Measurements from ENCODE around the gene NPAS3.

DNA sequence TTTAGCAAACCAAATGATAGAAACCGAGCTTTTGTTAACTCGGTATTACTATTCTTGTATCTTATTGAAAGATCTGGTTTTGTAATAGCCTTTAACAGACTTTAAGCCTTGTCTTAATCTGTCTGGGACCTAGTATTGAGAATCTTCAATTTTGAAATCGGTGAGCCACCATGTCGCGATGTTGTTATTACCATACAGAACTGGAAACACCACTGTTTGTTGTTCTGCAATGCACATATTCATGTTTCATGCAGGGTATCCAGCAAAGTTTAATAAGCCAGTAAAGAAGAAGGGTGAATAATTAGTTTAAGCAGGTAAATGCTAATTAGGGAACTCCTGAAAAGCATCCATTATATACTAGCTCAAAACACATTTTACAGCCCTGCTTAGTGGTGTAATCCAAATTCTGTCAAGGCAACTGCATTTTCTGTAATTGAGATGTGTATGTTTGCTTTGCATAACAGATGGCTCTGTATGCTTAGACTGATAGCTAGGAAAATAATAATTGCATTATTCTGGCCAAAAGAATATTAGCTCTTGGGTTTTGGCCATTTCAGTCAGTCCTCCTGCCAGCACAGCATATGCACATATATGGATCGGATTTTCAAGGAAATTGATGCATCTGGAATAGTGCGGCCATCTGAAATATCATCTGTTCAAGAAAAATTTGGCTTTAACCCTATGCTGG lies 623.0 kb downstream of the NPAS3 start:
- TF ChIP-seq, protein P1, sequence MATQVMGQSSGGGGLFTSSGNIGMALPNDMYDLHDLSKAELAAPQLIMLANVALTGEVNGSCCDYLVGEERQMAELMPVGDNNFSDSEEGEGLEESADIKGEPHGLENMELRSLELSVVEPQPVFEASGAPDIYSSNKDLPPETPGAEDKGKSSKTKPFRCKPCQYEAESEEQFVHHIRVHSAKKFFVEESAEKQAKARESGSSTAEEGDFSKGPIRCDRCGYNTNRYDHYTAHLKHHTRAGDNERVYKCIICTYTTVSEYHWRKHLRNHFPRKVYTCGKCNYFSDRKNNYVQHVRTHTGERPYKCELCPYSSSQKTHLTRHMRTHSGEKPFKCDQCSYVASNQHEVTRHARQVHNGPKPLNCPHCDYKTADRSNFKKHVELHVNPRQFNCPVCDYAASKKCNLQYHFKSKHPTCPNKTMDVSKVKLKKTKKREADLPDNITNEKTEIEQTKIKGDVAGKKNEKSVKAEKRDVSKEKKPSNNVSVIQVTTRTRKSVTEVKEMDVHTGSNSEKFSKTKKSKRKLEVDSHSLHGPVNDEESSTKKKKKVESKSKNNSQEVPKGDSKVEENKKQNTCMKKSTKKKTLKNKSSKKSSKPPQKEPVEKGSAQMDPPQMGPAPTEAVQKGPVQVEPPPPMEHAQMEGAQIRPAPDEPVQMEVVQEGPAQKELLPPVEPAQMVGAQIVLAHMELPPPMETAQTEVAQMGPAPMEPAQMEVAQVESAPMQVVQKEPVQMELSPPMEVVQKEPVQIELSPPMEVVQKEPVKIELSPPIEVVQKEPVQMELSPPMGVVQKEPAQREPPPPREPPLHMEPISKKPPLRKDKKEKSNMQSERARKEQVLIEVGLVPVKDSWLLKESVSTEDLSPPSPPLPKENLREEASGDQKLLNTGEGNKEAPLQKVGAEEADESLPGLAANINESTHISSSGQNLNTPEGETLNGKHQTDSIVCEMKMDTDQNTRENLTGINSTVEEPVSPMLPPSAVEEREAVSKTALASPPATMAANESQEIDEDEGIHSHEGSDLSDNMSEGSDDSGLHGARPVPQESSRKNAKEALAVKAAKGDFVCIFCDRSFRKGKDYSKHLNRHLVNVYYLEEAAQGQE (IDR thresholded peaks at IDR 0.05; ENCODE audit: insufficient replicate concordance, low read depth): no peak
- TF ChIP-seq CTCF (IDR thresholded peaks at IDR 0.05; ENCODE audit: insufficient read depth, low read length): no peak
- TF ChIP-seq POLR2AphosphoS5 (IDR thresholded peaks at IDR 0.05; ENCODE audit: low read depth): no peak
- TF ChIP-seq SPI1 (IDR thresholded peaks at IDR 0.05; ENCODE audit: borderline replicate concordance, low read depth): no peak

Data from HL-60 (cell line).